ENCODE results near the gene HOXA6.

DNA sequence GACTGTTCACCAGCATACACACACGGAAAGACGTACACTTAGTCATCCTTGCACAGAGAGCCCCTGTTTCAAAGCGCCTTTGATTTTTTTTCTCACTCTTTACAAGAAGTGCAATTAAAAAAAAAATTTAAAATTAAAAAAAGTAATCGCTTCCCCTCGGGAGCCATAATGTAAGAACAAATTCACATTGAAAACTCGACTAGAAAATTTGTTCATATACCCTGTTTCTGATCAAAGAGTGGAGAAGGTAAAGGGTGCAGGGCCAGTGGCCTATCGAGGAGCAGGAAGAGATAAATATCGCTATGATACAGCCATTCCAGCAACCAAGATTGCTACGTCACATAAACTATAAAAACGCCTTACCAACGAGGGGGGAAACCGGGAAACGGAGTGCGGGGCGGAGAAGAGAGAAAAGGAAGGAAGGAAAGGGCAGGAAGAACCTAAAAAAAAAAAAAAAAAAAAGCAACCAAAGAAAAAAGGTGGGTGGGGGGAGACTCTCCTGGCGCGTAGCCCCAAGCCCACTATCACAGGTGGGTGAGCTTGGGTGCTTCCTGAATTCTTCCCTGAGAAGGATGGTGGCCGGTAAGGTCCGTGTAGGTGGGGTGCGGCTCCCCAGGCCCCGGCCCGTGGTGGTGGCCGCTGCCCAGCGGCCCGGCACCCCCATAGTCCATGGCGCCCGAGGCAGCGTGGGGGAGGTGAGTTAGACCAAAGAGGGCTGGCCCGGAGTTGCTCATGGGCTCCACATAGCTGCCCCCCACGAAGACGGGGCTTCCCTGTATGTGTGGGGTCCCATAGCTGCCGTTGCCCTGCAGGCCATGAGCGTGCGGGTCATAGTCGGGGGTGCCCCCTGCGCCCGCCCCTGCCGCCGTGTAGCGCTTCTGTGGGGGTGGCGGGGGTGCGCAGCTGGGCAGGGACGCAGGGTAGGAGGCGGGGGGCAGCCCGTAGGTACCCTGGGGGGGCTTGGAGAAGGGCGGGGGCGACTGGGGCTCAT lies 39.9 kb downstream of the HOXA6 start:
- TF ChIP-seq, protein P1, sequence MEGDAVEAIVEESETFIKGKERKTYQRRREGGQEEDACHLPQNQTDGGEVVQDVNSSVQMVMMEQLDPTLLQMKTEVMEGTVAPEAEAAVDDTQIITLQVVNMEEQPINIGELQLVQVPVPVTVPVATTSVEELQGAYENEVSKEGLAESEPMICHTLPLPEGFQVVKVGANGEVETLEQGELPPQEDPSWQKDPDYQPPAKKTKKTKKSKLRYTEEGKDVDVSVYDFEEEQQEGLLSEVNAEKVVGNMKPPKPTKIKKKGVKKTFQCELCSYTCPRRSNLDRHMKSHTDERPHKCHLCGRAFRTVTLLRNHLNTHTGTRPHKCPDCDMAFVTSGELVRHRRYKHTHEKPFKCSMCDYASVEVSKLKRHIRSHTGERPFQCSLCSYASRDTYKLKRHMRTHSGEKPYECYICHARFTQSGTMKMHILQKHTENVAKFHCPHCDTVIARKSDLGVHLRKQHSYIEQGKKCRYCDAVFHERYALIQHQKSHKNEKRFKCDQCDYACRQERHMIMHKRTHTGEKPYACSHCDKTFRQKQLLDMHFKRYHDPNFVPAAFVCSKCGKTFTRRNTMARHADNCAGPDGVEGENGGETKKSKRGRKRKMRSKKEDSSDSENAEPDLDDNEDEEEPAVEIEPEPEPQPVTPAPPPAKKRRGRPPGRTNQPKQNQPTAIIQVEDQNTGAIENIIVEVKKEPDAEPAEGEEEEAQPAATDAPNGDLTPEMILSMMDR (IDR thresholded peaks at IDR 0.05), result no peak
- TF ChIP-seq POLR2A (IDR thresholded peaks at IDR 0.05), result no peak

All from esophagus squamous epithelium (tissue), 4 donors.